Left lung (tissue), 10 donors: ENCODE data around the gene SERTAD1. TPM values are rescaled to one million over a fixed set of nuclear protein-coding genes. Genes with fewer than 3 reads are reported as not detected.
"Not testable (repeated sequence)": the region's sequence is repeated elsewhere in the genome, so short reads cannot be mapped to it uniquely, and the experiment has no call there.

Source experiments
- ATAC-seq: fragments of 200-7000 bp; cut with Tn5 transposase; one replicate; pipeline ENCODE4 v1.9.1; 2020; ENCODE audit warnings: moderate library complexity
- DNase-seq, 4 donors: peaks; one replicate each; pipeline ENCODE4 v3.0.0-alpha.2; 2013 to 2020
- H3K27ac ChIP-seq, 2 donors: fragments of 200-600 bp; sonication (generic) in 1 of 2; one replicate each; pipeline versions ENCODE4 v1.5.0 to v1.8.0; 2020 to 2021
- H3K27me3 ChIP-seq, 2 donors: fragments of 200-600 bp; sonication (generic) in 1 of 2; one replicate each; pipeline versions ENCODE4 v1.5.0 to v1.8.0; 2020 to 2021
- H3K36me3 ChIP-seq, 2 donors: fragments of 200-600 bp; sonication (generic) in 1 of 2; one replicate each; pipeline versions ENCODE4 v1.5.0 to v1.8.0; 2020 to 2021
- H3K4me1 ChIP-seq, 2 donors: fragments of 200-600 bp; one replicate each; pipeline ENCODE4 v1.8.0; 2021
- H3K4me3 ChIP-seq, 2 donors: fragments of 200-600 bp; sonication (generic) in 1 of 2; one replicate each; pipeline versions ENCODE4 v1.5.0 to v1.8.0; 2020 to 2021; ENCODE audit warnings: mild to moderate bottlenecking in 1 of 2
- H3K9me3 ChIP-seq, 2 donors: fragments of 200-600 bp; sonication (generic) in 1 of 2; one replicate each; pipeline versions ENCODE4 v1.5.0 to v1.8.0; 2020 to 2021
- CTCF ChIP-seq, 2 donors: fragments of 200-600 bp; sonication (generic) in 1 of 2; IDR thresholded peaks; one replicate each; pipeline versions ENCODE4 v1.5.0 to v1.8.0; 2021; ENCODE audit warnings: antibody characterized with exemption in 2 of 2
- intact Hi-C, 2 donors: fragments of 100-400 bp; cut with DNase I; formaldehyde crosslinking; loops; one replicate each; pipeline versions ENCODE4 v1.11.2 to v1.14.2; 2022
- polyA plus RNA-seq, 6 donors: library from polyadenylated mRNA; unstranded; fragments of 120-200 nt; gene quantifications; one replicate each; pipeline ENCODE4 v1.2.1, GENCODE V29; 2013; ENCODE audit not compliant: insufficient read length in 6 of 6
- total RNA-seq, 2 donors: library from RNA; stranded (reverse); fragmentation: NEBNext Ultra II Directional; extraction: Animal tissue kit (Norgen Biotek cat#: 25700); gene quantifications; one replicate each; pipeline ENCODE4 v1.2.1, GENCODE V29; 2021
- donor health status: DM: no; HTN: yes; CAD: no.
- donor health status: DM: no; HTN: no; CAD: no.

Gene SERTAD1
- total and polyA plus RNA-seq, 8 donors, result 4.3 to 17.5 (median 6.9) TPM

GRCh38 chr19:40441719-40442253 lies 16.0 kb upstream of the SERTAD1 start:
- ATAC-seq (no peak), DNase-seq (no peak)
- peaks cover 0 to 24% of the 10 kb centered on the region in 2 donors for H3K36me3 ChIP-seq
- peak overlapping the region in 1 of 2 donors; percentile 61 for H3K27ac ChIP-seq
- intact Hi-C loops, result no loop called here
- H3K27me3 ChIP-seq, result no peaks in the 10 kb centered on the region
- no peaks in the 10 kb centered on the region for H3K9me3 ChIP-seq
- H3K4me1 ChIP-seq, result peaks cover 7 to 30% of the 10 kb centered on the region in 2 donors
- peak overlapping the region in 1 of 2 donors; percentile 78 for H3K4me3 ChIP-seq
- TF ChIP-seq CTCF (IDR thresholded peaks at IDR 0.05), result no peak

GRCh38 chr19:40438284-40438683 lies 12.5 kb upstream of the SERTAD1 start:
- ATAC-seq (no peak), DNase-seq (no peak)
- no peak for TF ChIP-seq CTCF (IDR thresholded peaks at IDR 0.05)
- Histone ChIP-seq H3K4me3 (no peak overlapping the region), H3K4me1 (peaks cover 7 to 39% of the 10 kb centered on the region in 2 donors), H3K36me3 (peaks cover 0 to 21% of the 10 kb centered on the region in 2 donors), H3K9me3 (no peaks in the 10 kb centered on the region), H3K27me3 (no peaks in the 10 kb centered on the region), H3K27ac (no peak overlapping the region)
- intact Hi-C loops, result no loop called here

- peak in 1 of 2 donors; percentile 8 for TF ChIP-seq CTCF (IDR thresholded peaks at IDR 0.05)
- Histone ChIP-seq H3K27ac (peak overlapping the region; percentile 91 to 97), H3K27me3 (no peaks in the 10 kb centered on the region), H3K36me3 (no peaks in the 10 kb centered on the region), H3K9me3 (no peaks in the 10 kb centered on the region), H3K4me1 (peaks cover 9 to 27% of the 10 kb centered on the region in 2 donors), H3K4me3 (peak overlapping the region; percentile 21 to 45)
- DNase-seq, result peak; percentile 93 to 97 (median 95)
- peak; percentile 98 for ATAC-seq
- intact Hi-C loops, result no loop called here
Observed at GRCh38 chr19:40433391-40434216, 7.8 kb upstream of the SERTAD1 start.

GRCh38 chr19:40432760-40433159 lies 7.0 kb upstream of the SERTAD1 start:
- ATAC-seq, H3K36me3 ChIP-seq, H3K9me3 ChIP-seq, intact Hi-C loops, H3K27me3 ChIP-seq, DNase-seq: not testable (repeated sequence)
- H3K27ac ChIP-seq, result peak overlapping the region; percentile 91 to 97
- H3K4me1 ChIP-seq, result peaks cover 9 to 27% of the 10 kb centered on the region in 2 donors
- H3K4me3 ChIP-seq, result peak overlapping the region; percentile 21 to 45

GRCh38 chr19:40431698-40432097 lies 5.9 kb upstream of the SERTAD1 start:
- H3K36me3 ChIP-seq, result no peaks in the 10 kb centered on the region
- no peak for TF ChIP-seq CTCF (IDR thresholded peaks at IDR 0.05)
- no peak overlapping the region for H3K4me3 ChIP-seq
- DNase-seq (no peak), ATAC-seq (no peak)
- no peaks in the 10 kb centered on the region for H3K27me3 ChIP-seq
- no peaks in the 10 kb centered on the region for H3K9me3 ChIP-seq
- intact Hi-C loops, result no loop called here
- peaks cover 9 to 29% of the 10 kb centered on the region in 2 donors for H3K4me1 ChIP-seq
- H3K27ac ChIP-seq, result no peak overlapping the region

GRCh38 chr19:40430242-40430641 lies 4.5 kb upstream of the SERTAD1 start:
- ATAC-seq, intact Hi-C loops: not testable (repeated sequence)
- peaks cover 9 to 35% of the 10 kb centered on the region in 2 donors for H3K4me1 ChIP-seq

GRCh38 chr19:40428197-40428596 lies 2.4 kb upstream of the SERTAD1 start:
- intact Hi-C loops, H3K27ac ChIP-seq, H3K9me3 ChIP-seq: not testable (repeated sequence)

More at GRCh38 chr19:40430242-40430641, 4.5 kb upstream of the SERTAD1 start:
- not testable (repeated sequence) for H3K4me3 ChIP-seq, H3K27me3 ChIP-seq, H3K36me3 ChIP-seq, H3K27ac ChIP-seq, H3K9me3 ChIP-seq, DNase-seq

More at GRCh38 chr19:40428197-40428596, 2.4 kb upstream of the SERTAD1 start:
- H3K4me1 ChIP-seq, result peaks cover 20 to 35% of the 10 kb centered on the region in 2 donors
- H3K4me3 ChIP-seq, H3K36me3 ChIP-seq, ATAC-seq, DNase-seq, H3K27me3 ChIP-seq: not testable (repeated sequence)
